ENCODE measurements around the gene CARM1. TPM values are rescaled to one million over a fixed set of nuclear protein-coding genes. Genes with fewer than 3 reads are reported as not detected.

The CARM1 gene
- total RNA-seq, 1 donor = 33.7 TPM

- Histone ChIP-seq H3K9me3 (ENCODE audit: low read depth, low read length) (no peaks in the 10 kb centered on the region), H3K4me3 (ENCODE audit: insufficient read depth, low read length) (no peak overlapping the region), H3K4me1 (ENCODE audit: insufficient read depth, low read length) (peaks cover 1% of the 10 kb centered on the region), H2AFZ (ENCODE audit: low read length) (no peak overlapping the region), H3K36me3 (ENCODE audit: insufficient read depth, low read length) (peaks cover 57% of the 10 kb centered on the region), H3K27me3 (ENCODE audit: insufficient read depth, low read length) (no peaks in the 10 kb centered on the region), H3K79me2 (ENCODE audit: insufficient read depth, low read length) (peaks cover 14% of the 10 kb centered on the region), H3K4me2 (ENCODE audit: insufficient read depth, low read length) (no peak overlapping the region), H4K20me1 (ENCODE audit: insufficient read depth, low read length) (peaks cover 8% of the 10 kb centered on the region), H3K27ac (ENCODE audit: low read depth, low read length) (no peak overlapping the region)
- DNase-seq (ENCODE audit: insufficient read length, low spot score, missing footprints) = peak; percentile 52
- no peak for TF ChIP-seq CTCF (IDR thresholded peaks at IDR 0.05; ENCODE audit: extremely low read depth, low read depth, low read length)
Measured at GRCh38 chr19:10921910-10922637, 50.7 kb downstream of the CARM1 start.

- peaks cover 7% of the 10 kb centered on the region for H3K4me1 ChIP-seq (ENCODE audit: insufficient read depth, low read length)
- H3K9me3 ChIP-seq (ENCODE audit: low read depth, low read length) = no peaks in the 10 kb centered on the region
- DNase-seq (ENCODE audit: insufficient read length, low spot score, missing footprints) = peak; percentile 56
- H3K36me3 ChIP-seq (ENCODE audit: insufficient read depth, low read length) = peaks cover 57% of the 10 kb centered on the region
- H3K27ac ChIP-seq (ENCODE audit: low read depth, low read length) = no peak overlapping the region
- H3K4me2 ChIP-seq (ENCODE audit: insufficient read depth, low read length) = no peak overlapping the region
- peaks cover 8% of the 10 kb centered on the region for H4K20me1 ChIP-seq (ENCODE audit: insufficient read depth, low read length)
- H3K79me2 ChIP-seq (ENCODE audit: insufficient read depth, low read length) = peaks cover 19% of the 10 kb centered on the region
- no peaks in the 10 kb centered on the region for H3K27me3 ChIP-seq (ENCODE audit: insufficient read depth, low read length)
- no peak for TF ChIP-seq CTCF (IDR thresholded peaks at IDR 0.05; ENCODE audit: extremely low read depth, low read depth, low read length)
- H3K4me3 ChIP-seq (ENCODE audit: insufficient read depth, low read length) = no peak overlapping the region
- H2AFZ ChIP-seq (ENCODE audit: low read length) = no peak overlapping the region
Measured at GRCh38 chr19:10922638-10923014, 51.3 kb downstream of the CARM1 start.

- no peaks in the 10 kb centered on the region for H3K27me3 ChIP-seq (ENCODE audit: insufficient read depth, low read length)
- H3K79me2 ChIP-seq (ENCODE audit: insufficient read depth, low read length) = peaks cover 28% of the 10 kb centered on the region
- TF ChIP-seq CTCF (IDR thresholded peaks at IDR 0.05; ENCODE audit: extremely low read depth, low read depth, low read length) = no peak
- H3K36me3 ChIP-seq (ENCODE audit: insufficient read depth, low read length) = peaks cover 53% of the 10 kb centered on the region
- DNase-seq (ENCODE audit: insufficient read length, low spot score, missing footprints) = peak; percentile 72
- no peak overlapping the region for H3K27ac ChIP-seq (ENCODE audit: low read depth, low read length)
- peaks cover 9% of the 10 kb centered on the region for H3K4me1 ChIP-seq (ENCODE audit: insufficient read depth, low read length)
- H3K9me3 ChIP-seq (ENCODE audit: low read depth, low read length) = no peaks in the 10 kb centered on the region
- H3K4me3 ChIP-seq (ENCODE audit: insufficient read depth, low read length) = no peak overlapping the region
- no peak overlapping the region for H3K4me2 ChIP-seq (ENCODE audit: insufficient read depth, low read length)
- peaks cover 8% of the 10 kb centered on the region for H4K20me1 ChIP-seq (ENCODE audit: insufficient read depth, low read length)
- no peak overlapping the region for H2AFZ ChIP-seq (ENCODE audit: low read length)
Measured at GRCh38 chr19:10923260-10924112, 52.1 kb downstream of the CARM1 start.

- peaks cover 37% of the 10 kb centered on the region for H3K79me2 ChIP-seq (ENCODE audit: insufficient read depth, low read length)
- no peak overlapping the region for H3K4me3 ChIP-seq (ENCODE audit: insufficient read depth, low read length)
- H3K36me3 ChIP-seq (ENCODE audit: insufficient read depth, low read length) = peaks cover 48% of the 10 kb centered on the region
- H3K4me1 ChIP-seq (ENCODE audit: insufficient read depth, low read length) = peaks cover 13% of the 10 kb centered on the region
- H3K9me3 ChIP-seq (ENCODE audit: low read depth, low read length) = no peaks in the 10 kb centered on the region
- H3K27ac ChIP-seq (ENCODE audit: low read depth, low read length) = no peak overlapping the region
- no peak for TF ChIP-seq CTCF (IDR thresholded peaks at IDR 0.05; ENCODE audit: extremely low read depth, low read depth, low read length)
- H2AFZ ChIP-seq (ENCODE audit: low read length) = no peak overlapping the region
- H4K20me1 ChIP-seq (ENCODE audit: insufficient read depth, low read length) = peaks cover 13% of the 10 kb centered on the region
- H3K4me2 ChIP-seq (ENCODE audit: insufficient read depth, low read length) = no peak overlapping the region
- H3K27me3 ChIP-seq (ENCODE audit: insufficient read depth, low read length) = no peaks in the 10 kb centered on the region
- DNase-seq (ENCODE audit: insufficient read length, low spot score, missing footprints) = peak; percentile 73
Measured at GRCh38 chr19:10924597-10924996, 53.2 kb downstream of the CARM1 start.

Data from osteoblast (primary cell).